RWPE2 (cell line): ENCODE results near the gene TMEM121.
"Not testable (repeated sequence)": the region's sequence is repeated elsewhere in the genome, so short reads cannot be mapped to it uniquely, and the experiment has no call there.

ENCODE experiments used
- ATAC-seq: fragments of 200-7000 bp; cut with Tn5 transposase; 3 replicates; pipeline ENCODE4 v1.9.1; 2021; ENCODE audit warnings: low read depth
- DNase-seq: peaks from one replicate; pipeline ENCODE4 v3.0.0-alpha.2; 2020; ENCODE audit warnings: low spot score
- H3K27ac ChIP-seq: fragments of 450-650 bp; 2 replicates; pipeline ENCODE4 v1.5.1; 2017; ENCODE audit warnings: mild to moderate bottlenecking; ENCODE audit not compliant: poor library complexity, severe bottlenecking
- H3K27me3 ChIP-seq: fragments of 250-450 bp; sonication (Bioruptor Pico); 2 replicates; pipeline ENCODE4 v1.5.1; 2021; ENCODE audit warnings: mild to moderate bottlenecking, moderate library complexity; ENCODE audit not compliant: insufficient read depth, poor library complexity, severe bottlenecking
- H3K36me3 ChIP-seq: fragments of 250-450 bp; sonication (Bioruptor Pico); 2 replicates; pipeline ENCODE4 v1.5.1; 2020; ENCODE audit warnings: low read depth, mild to moderate bottlenecking, moderate library complexity
- H3K4me1 ChIP-seq: fragments of 250-450 bp; sonication (Bioruptor Pico); 2 replicates; pipeline ENCODE4 v1.5.1; 2021; ENCODE audit warnings: mild to moderate bottlenecking, moderate library complexity; ENCODE audit not compliant: insufficient read depth, poor library complexity, severe bottlenecking
- H3K4me3 ChIP-seq: fragments of 250-450 bp; sonication (Bioruptor Pico); 2 replicates; pipeline ENCODE4 v1.5.1; 2021; ENCODE audit warnings: mild to moderate bottlenecking, moderate library complexity; ENCODE audit not compliant: severe bottlenecking
- H3K9me3 ChIP-seq: fragments of 250-450 bp; sonication (Bioruptor Pico); 2 replicates; pipeline ENCODE4 v1.5.1; 2021; ENCODE audit warnings: mild to moderate bottlenecking, moderate library complexity; ENCODE audit not compliant: severe bottlenecking
- TF ChIP-seq, protein P1 (sequence below): fragments of 450-650 bp; IDR thresholded peaks from one replicate; pipeline ENCODE4 v1.5.1; 2017; ENCODE audit warnings: mild to moderate bottlenecking, moderate library complexity; ENCODE audit not compliant: poor library complexity, severe bottlenecking

Gene TMEM121

DNA sequence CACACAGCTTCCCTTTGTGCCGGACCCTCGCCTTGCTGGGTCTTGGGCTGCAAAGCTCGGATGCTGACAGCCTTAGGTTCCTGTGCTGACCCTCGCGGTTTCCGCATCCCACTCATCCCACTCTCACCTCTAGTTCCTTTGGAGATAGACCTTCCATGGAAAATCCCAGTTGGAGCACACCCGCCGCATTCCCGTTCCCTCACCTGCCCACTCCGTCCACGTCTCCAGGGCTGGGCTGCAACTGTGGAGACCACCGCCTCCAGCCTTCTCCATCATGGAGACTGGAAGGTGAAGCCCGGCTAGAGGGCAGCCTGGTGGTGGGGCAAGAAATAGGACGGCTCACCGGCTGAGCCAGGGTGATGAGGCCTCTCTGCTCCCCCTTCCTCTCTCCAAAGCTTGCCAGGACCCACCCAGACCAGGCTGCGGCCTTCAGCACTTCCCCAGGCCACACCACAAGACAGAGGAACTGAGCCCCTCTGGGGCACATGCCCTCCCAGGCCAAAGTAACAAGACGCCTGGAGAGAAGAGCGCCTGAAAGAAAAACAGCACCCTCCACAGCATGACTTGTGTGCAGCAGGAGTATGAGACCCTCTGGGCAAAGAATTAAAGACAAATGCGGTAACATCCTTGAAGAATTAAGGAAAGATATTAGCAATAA is 15.0 kb downstream of the TMEM121 start:
- Histone ChIP-seq H3K4me1 (no peaks in the 10 kb centered on the region), H3K27me3 (peaks cover 14% of the 10 kb centered on the region), H3K4me3 (no peak overlapping the region), H3K9me3 (peaks cover 5% of the 10 kb centered on the region), H3K36me3 (no peaks in the 10 kb centered on the region), H3K27ac (no peak overlapping the region)
- ATAC-seq: no peak
- TF ChIP-seq, protein P1, sequence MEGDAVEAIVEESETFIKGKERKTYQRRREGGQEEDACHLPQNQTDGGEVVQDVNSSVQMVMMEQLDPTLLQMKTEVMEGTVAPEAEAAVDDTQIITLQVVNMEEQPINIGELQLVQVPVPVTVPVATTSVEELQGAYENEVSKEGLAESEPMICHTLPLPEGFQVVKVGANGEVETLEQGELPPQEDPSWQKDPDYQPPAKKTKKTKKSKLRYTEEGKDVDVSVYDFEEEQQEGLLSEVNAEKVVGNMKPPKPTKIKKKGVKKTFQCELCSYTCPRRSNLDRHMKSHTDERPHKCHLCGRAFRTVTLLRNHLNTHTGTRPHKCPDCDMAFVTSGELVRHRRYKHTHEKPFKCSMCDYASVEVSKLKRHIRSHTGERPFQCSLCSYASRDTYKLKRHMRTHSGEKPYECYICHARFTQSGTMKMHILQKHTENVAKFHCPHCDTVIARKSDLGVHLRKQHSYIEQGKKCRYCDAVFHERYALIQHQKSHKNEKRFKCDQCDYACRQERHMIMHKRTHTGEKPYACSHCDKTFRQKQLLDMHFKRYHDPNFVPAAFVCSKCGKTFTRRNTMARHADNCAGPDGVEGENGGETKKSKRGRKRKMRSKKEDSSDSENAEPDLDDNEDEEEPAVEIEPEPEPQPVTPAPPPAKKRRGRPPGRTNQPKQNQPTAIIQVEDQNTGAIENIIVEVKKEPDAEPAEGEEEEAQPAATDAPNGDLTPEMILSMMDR: no peak
- DNase-seq: no peak

DNA sequence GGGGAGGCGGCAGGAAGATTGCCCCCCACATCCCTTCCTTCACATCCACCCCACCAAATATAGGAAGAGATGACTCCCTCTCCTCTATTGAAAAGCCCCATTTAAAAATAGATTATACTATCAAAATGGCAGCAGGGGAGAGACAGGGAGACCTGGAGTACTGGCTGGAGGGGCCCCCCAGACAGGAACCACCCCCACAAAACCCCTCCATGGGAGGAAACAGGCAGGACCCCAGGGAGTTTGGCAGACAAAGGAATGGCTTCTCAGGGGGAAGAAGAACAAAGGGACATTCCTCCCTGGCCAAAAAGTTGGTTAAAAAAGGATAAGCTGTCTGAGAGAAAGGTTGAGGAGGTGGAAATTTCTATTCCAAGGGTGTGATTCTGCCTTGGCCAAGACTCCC is 19.3 kb downstream of the TMEM121 start:
- H3K4me1 ChIP-seq, DNase-seq, H3K27me3 ChIP-seq, H3K4me3 ChIP-seq, ATAC-seq, H3K9me3 ChIP-seq, H3K27ac ChIP-seq, H3K36me3 ChIP-seq: not testable (repeated sequence)

DNA sequence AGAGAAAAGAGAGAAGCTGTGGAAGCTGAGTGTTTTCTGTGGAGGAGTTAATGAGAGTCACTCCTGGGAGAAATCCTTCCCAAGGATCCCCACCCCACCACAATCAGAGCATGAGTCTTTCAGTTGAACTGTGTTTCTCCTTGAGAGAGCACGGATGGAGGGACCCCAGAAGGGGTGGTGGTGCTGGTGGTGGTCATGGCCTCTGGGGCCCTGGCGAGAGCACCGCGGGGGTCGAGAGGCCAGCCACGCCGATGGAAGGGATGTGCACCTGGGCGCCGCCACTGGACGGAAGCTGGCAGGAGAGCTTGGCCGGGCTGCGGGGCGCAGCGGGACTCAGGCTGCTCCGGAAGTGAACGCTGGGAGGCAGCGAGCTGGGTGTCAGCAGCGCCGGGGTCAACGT is 20.0 kb downstream of the TMEM121 start:
- not testable (repeated sequence) for DNase-seq, H3K4me3 ChIP-seq, H3K27me3 ChIP-seq, H3K4me1 ChIP-seq, H3K9me3 ChIP-seq, H3K36me3 ChIP-seq, H3K27ac ChIP-seq, ATAC-seq

DNA sequence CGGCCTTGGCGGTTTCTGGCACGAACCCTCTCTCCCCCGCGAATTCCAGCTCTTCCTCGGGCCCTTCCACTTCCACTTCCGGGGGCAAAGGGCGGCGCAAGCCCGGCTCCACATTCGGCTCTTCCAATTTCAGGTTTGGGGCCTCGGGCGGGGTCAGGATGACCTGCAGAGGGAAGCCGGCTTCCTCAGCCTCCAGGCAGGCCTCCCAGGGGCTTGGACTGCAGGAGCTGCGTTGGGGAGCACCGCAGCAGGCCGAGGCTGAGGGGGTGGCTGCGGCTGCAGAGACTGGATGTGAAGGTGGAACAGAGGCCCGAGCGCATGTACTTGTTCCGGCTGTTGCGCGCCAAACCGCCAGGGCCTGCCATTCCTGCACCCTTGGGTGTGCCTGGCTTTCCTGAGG is 20.7 kb downstream of the TMEM121 start:
- H3K4me1 ChIP-seq, ATAC-seq, H3K36me3 ChIP-seq, H3K9me3 ChIP-seq, H3K27ac ChIP-seq, H3K27me3 ChIP-seq, H3K4me3 ChIP-seq, DNase-seq: not testable (repeated sequence)

DNA sequence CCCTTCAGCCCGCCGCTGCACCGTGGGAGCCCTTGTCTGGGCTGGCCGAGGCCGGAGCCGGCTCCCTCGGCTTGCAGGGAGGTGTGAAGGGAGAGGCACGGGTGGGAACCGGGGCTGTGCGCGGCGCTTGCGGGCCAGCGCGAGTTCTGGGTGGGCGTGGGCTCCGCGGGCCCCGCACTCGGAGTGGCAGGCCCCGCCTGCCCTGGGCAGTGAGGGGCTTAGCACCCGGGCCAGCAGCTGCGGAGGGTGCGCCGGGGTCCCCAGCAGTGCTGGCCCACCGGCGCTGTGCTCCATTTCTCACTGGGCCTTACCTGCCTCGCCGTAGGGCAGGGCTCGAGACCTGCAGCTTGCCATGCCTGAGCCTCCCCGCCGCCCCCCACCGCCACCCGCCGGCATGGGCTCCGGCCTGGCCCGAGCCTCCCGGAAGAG is 21.4 kb downstream of the TMEM121 start:
- H3K27me3 ChIP-seq: peaks cover 9% of the 10 kb centered on the region
- DNase-seq (no peak), ATAC-seq (no peak)
- H3K9me3 ChIP-seq: peaks cover 7% of the 10 kb centered on the region
- TF ChIP-seq, protein P1: no peak
- H3K4me3 ChIP-seq: no peak overlapping the region
- H3K4me1 ChIP-seq: no peaks in the 10 kb centered on the region
- H3K27ac ChIP-seq: no peak overlapping the region
- H3K36me3 ChIP-seq: no peaks in the 10 kb centered on the region

DNA sequence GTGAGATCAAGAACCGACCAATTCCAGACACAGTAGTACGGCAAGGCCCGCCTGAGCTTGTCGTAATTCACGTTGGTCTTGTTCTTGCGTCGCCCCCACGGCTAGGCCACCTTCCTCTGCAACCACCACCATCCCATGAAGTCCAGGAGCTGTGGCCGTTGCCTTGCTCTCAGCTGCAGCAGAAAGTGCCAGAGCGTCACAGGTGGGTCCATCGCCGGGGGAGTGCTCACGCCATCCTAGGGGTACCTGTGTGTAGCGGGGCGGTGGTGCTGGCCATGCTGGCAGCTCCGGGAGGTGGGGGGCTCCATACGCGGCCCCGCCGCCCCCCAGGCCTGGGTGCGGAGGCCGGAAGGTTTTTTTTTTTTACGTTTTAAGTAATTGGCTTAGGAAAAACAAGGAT is 23.1 kb downstream of the TMEM121 start:
- no peaks in the 10 kb centered on the region for H3K36me3 ChIP-seq
- peaks cover 9% of the 10 kb centered on the region for H3K27me3 ChIP-seq
- TF ChIP-seq, protein P1: no peak
- ATAC-seq: no peak
- H3K9me3 ChIP-seq: peaks cover 2% of the 10 kb centered on the region
- H3K4me3 ChIP-seq: no peak overlapping the region
- no peaks in the 10 kb centered on the region for H3K4me1 ChIP-seq
- no peak for DNase-seq
- no peak overlapping the region for H3K27ac ChIP-seq
